ENCODE results near the gene LIMS3. TPM values are rescaled to one million over a fixed set of nuclear protein-coding genes. Genes with fewer than 3 reads are reported as not detected.
"Not testable (repeated sequence)": the region's sequence is repeated elsewhere in the genome, so short reads cannot be mapped to it uniquely, and the experiment has no call there.

The LIMS3 gene
- total RNA-seq, 1 experiment from 2014 or later: 0.26 TPM

DNA sequence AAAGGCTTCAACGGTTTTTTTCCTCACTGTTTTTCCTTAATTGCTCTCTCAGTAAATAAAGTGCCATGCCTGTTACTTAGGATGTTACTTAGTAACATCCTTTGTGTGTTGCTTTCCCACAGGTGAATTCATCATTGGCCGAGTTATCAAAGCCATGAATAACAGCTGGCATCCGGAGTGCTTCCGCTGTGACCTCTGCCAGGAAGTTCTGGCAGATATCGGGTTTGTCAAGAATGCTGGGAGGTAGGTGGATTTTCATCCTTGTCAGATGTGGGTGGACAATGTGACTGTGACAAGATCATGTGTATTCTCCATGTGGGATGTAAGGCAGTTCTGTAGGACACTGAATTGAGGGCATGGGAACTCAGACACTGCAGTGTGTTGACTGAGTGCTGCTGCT is 17.3 kb downstream of the LIMS3 start:
- not testable (repeated sequence) for H3K4me3 ChIP-seq, DNase-seq, H3K36me3 ChIP-seq, H3K9me3 ChIP-seq, H3K27me3 ChIP-seq

DNA sequence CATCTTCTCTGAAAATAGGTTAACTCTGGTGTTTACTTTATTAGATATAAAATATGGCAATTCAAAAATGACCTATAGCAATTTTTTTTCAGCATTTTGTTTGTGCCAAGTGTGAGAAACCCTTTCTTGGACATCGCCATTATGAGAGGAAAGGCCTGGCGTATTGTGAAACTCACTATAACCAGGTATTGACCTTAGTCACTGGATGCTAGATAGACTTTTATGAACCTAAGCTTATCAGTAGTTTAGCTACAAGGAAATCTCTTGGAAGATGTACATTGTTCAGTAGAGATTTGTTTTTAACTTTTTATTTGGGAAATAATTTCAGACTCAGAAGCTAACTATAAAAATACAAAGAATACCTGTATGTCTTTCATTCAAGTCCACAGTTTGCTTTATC is 21.7 kb downstream of the LIMS3 start:
- not testable (repeated sequence) for H3K4me3 ChIP-seq, H3K9me3 ChIP-seq, H3K36me3 ChIP-seq, H3K27me3 ChIP-seq, DNase-seq

DNA sequence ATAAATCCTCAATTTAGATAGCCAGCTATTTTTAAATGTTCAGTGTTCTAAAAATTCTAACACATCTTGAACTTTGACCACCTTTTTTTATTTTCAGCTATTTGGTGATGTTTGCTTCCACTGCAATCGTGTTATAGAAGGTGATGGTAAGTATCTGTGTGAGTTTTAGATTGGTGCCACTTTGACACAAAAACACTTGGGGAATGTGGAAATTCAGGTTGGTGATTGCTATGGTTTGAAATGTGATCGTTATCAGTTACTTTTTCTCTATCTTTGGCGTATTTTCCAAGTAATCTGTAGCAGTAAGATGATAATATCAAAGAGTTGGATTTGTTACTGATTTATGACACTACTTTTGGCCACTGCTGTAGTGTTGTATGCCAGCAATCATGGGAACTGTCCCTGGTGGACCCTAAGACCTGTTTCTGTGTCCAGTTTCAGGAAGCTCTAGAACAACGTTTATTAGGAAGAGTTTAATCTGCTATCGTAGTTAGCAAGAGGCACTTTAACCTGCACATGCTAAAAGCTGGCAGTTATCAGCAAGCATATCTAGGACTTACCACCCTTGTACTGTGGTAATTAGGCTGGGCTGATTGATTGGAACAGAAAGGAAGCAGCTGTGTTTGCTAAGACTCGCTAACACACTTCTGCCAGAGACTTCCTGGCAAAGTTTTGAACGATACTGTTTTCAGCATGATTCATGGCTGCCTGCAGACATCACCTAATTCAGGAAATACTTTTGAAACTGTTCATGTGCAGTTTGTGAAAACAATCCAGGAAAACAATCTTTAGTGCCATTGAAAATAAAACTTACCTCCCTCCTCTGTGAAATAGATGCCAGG is 23.3 kb downstream of the LIMS3 start:
- not testable (repeated sequence) for DNase-seq, H3K4me3 ChIP-seq, H3K36me3 ChIP-seq, H3K27me3 ChIP-seq, H3K9me3 ChIP-seq

DNA sequence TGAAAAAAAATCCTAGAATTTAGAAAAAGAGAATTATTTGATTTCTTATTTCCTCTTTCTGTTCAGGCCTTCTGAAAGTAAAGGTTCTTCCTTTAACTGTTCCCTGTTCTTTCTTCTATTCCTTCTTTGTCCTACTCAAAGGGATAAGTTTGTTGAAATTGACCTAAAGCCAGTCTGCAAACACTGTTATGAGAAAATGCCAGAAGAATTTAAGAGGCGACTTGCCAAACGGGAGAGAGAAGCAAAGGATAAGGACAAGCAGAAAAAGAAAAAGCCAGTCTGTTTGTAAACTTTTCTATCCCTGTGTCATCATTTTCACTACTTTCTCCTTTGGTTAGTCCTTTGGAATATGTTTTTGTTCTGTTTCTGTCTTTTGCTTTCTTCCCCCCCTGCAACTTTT is 26.0 kb downstream of the LIMS3 start:
- not testable (repeated sequence) for H3K27me3 ChIP-seq, H3K36me3 ChIP-seq, DNase-seq, H3K9me3 ChIP-seq, H3K4me3 ChIP-seq

DNA sequence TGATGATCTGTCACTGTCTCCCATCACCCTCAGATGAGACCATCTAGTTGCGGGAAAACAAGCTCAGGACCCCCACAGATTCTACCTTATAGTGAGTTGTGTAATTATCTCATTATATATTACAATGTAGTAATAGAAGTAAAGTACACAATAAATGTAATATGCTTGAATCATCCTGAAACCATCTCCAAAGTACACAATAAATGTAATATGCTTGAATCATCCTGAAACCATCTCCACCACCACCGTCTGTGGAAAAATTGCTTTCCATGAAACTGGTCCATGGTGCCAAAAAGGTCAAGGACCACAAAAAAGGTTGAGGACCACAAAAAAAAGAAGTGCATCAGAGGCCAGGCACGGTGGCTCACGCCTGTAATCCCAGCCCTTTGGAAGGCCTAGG is 29.3 kb downstream of the LIMS3 start:
- not testable (repeated sequence) for H3K27me3 ChIP-seq, H3K4me3 ChIP-seq, H3K36me3 ChIP-seq, DNase-seq, H3K9me3 ChIP-seq

DNA sequence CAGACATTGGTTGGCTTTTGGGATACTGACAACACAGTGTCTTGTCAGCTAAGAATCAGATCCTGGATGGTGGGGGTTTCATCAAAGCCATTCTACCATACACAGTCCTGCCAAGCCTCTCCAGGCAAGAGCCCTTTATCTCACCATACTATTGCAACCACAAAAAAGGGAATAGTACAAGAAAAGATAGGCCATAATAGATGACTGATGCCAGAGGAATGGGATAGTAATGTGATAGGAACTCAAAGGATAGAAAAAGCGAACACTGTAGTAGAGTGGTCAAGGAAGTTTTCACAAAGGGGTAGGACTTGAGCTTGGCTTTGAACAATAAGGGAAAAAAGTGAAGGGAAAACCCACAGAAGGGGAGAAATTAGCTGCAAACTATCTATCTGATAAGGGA is 30.7 kb downstream of the LIMS3 start:
- H3K27me3 ChIP-seq, DNase-seq, H3K9me3 ChIP-seq, H3K4me3 ChIP-seq, H3K36me3 ChIP-seq: not testable (repeated sequence)

DNA sequence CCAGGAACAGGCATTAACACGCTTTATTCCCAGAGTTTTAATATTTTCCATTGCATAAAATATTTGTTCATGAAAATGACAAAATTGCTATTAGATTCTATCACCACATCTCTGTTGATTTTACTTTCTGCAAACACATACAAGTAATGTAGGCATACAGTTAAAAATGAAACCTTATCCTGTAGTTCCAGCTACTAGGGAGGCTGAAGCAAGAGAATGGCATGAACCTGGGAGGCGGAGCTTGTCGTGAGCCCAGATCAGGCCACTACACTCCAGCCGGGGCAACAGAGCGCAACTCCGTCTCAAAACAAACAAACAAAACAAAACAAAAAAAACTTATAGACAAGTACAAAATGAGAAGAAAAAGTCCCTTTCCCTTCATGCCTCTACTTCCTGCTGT is 38.0 kb downstream of the LIMS3 start:
- not testable (repeated sequence) for DNase-seq, H3K36me3 ChIP-seq, H3K27me3 ChIP-seq, H3K9me3 ChIP-seq, H3K4me3 ChIP-seq

DNA sequence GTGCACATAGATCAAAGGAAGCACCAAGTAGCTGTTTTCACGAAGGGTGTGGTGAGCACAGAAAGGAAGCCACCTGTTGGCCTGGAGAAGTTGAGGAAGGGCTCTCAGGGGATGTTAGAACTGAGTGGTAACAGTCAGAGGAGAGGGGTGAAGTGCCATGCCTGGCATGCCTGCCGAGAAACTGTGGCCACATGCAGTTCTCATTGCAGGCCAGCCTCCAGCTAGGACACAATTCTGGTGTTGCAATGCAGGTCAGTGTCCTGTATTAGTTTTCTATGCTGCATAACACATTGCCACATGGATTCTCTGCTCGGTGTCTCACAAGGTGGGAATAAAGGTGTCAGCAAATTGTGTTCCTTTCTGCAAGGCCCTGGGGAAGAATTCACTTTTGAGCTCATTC is 46.9 kb downstream of the LIMS3 start:
- not testable (repeated sequence) for H3K9me3 ChIP-seq, H3K36me3 ChIP-seq, H3K4me3 ChIP-seq, H3K27me3 ChIP-seq, DNase-seq

DNA sequence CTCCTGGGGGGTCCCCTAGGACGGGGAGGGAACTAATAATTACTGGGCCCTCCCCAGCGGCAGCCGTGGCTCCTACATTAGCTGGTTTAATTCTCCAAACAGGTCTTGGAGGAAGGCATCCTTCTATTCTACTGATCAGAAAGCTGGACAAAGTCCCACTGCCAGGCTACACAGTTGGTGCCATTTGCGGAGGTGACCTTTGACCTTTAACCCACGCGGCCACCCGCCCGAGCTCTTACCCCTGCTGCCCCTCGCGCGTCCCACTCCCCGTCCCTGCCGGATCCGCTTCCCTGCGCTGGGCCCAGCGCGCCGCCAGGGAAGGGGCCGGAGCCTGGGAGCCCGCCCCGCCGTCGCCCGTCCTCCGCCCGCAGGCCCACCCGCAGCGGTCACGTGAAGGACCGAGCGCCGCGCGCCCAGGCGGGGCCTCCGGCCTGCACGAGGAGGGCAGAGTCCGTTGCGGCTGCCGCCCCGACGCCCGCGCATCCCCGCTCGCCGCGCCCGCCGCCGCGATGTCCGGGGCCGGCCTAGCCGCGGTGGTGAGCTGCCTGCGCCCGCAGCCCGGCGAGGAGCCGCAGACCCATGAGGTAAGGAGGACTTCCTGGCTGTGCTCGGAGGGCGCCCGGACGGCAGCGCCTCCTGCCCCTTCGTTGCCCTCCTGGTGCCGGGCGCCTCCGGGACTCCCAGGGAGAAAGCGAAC is 48.9 kb downstream of the LIMS3 start:
- not testable (repeated sequence) for H3K9me3 ChIP-seq, H3K4me3 ChIP-seq, DNase-seq, H3K27me3 ChIP-seq, H3K36me3 ChIP-seq

DNA sequence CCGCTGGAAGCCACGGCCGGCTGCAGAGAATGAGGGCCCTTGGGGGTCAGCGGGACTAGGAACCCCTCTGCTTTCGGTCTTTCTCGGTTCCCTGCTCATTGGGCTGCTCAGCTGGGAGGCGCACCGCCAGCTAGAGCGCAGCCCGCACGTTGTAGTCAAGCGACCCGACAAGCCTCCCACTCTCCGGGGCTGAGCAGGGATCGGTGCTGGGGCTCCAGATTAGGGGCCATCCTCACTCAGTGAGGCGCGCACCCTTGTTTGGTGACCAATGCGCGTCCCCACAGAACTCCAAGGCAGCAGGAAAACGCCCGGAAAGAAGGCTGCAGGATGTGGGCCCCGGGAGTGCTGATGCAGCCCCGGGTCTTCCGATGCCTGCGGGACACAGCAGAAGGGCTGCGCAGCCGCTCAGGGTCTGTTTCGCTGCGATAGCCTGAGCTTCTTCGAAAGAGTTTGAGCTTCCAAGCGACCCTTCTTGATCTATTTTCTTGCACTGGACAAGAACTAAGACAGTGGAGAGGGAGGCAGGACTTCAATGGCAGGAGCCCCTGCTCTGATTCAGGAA is 49.6 kb downstream of the LIMS3 start:
- not testable (repeated sequence) for H3K36me3 ChIP-seq, H3K27me3 ChIP-seq, H3K9me3 ChIP-seq, H3K4me3 ChIP-seq, DNase-seq

DNA sequence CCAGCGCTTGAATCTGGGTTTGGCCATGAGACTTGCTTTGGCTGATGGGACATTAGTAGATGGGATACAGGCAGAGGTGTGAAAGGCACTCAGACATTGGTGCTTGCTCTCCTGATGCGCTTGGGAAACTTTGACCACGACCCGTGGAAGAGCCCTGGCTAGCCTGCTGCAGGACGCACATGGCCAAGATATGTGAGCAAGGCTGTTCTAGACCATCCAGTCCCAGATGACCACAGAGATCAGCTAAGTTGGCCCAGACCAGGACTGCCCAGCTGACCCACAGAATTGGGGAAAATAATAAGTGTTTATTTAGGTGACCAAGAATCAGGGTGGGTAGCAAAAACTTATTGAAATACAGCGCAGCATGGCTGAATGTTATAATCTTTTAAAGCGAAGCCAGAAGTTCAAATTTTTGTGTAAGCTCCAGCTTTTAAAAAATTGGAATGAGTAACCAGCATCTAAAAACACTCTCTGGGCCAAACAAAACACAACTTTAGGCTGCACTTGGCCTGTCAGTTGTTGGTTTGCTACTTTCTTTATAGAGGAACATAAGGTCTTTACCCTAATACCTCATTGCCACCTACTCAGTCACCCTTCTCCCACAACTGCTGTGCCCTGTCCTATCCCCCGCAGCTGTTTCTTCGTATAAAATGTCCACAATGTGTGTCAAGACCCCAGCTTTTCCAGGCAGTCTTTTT is 51.8 kb downstream of the LIMS3 start:
- H3K9me3 ChIP-seq, H3K4me3 ChIP-seq, H3K36me3 ChIP-seq, DNase-seq, H3K27me3 ChIP-seq: not testable (repeated sequence)

DNA sequence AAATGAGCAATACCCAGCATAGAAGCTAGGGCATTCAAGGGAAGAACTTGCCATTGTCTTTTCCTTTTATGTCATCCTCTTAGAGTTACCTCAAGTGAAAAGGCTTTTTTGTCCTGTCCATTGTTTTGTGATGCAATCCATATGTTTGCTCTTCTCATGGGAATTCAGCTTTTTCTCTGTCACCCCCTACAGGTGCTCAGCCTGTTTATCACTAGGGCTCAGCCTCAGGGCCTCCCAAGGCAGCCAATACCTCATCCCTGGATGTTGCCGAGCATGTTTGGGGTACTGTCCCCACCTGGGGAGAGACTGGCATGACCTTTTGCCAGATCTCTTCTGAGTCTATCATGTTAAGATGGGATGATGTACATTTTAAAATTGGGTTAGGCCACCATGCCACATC is 65.5 kb downstream of the LIMS3 start:
- not testable (repeated sequence) for DNase-seq, H3K4me3 ChIP-seq, H3K36me3 ChIP-seq, H3K9me3 ChIP-seq, H3K27me3 ChIP-seq

DNA sequence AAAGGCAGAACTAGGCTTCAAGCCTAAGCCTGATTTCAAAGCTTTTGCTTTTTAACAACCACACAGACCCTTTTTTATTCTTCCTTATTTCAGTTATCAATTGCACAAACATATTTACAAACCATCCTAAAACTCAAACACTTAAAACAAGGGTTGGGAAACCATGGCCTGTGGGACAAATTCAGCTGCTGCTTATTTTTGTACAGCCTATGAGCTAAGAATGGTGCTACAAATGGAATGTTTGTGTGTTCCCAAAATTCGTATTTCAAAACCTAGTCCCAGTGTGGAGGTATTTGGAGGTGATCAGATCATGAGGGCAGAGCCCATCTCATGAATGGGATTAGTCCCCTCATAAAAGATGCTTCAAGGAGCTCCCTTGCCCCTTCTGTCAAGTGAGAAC is 67.0 kb downstream of the LIMS3 start:
- H3K36me3 ChIP-seq, H3K27me3 ChIP-seq, H3K9me3 ChIP-seq, DNase-seq, H3K4me3 ChIP-seq: not testable (repeated sequence)

DNA sequence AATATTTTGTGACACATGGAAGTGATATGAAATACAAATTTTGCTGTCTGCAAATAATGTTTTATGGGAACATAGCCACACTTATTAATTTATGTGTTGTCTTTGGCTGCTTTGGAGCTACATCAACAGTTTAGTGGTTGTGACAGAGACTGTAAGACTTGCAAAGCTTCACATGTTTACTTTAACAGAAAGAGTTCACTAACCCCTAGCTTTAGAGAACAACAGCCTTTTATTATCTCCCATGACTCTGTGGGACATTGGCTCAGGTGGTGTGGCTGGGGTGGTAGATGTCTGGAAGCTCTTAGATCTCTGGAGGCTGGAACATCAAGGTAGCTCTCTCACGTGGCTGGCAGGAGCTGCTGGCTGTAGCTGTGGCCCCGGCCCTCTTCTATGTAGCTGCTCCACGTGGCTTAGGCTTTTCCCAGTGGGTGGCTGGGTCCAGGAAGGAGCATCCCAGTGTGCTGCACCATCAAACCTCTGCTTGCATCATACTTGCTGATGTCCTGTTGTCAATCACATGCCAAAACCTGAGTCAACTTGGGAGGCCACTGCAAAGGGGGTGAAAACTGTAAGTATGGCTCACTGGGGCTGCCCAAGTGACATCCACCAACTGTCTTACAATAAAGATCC is 67.7 kb downstream of the LIMS3 start:
- not testable (repeated sequence) for H3K36me3 ChIP-seq, H3K4me3 ChIP-seq, H3K9me3 ChIP-seq, DNase-seq, H3K27me3 ChIP-seq

DNA sequence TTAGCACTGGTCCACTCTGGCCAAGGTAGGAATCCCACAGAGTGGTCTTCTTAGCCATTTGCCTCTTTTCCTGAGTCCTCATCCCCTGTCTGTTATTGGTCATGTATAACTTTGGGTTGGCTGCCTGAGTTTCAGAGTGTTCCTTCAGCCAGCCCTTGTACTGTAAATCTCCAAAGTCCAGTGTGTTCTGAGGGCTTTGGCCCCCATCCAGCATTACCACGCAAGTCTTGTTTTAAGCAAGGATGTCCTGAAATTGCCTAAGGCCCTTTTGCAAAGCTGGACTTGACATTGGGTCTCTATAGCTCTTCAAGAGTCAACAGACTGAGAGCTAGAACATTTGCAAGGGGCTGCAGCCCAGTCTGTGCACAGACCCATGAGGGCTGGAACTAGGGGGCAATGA is 68.4 kb downstream of the LIMS3 start:
- not testable (repeated sequence) for DNase-seq

DNA sequence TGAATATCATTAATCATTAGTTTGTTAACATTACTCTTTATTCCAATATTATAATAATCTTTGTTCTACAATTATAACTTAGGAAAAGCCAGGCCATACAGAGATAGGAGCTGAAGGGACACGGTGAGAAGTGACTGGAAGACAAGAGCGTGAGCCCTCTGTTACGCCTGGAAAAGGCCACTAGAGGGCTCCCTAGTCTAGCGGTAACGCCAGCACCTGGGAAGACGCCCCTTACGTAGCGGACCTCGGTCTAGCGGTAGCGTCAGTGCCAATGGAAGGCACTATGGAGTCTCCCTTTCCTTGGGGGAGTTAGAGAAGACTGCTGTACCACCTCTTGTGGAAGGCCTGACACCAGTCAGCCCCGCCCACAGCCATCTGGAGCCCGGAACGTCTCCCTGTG is 71.4 kb downstream of the LIMS3 start:
- not testable (repeated sequence) for H3K4me3 ChIP-seq, H3K36me3 ChIP-seq, DNase-seq, H3K9me3 ChIP-seq, H3K27me3 ChIP-seq

More for the DNA sequence above, 68.4 kb downstream of the LIMS3 start:
- H3K36me3 ChIP-seq, H3K4me3 ChIP-seq, H3K9me3 ChIP-seq, H3K27me3 ChIP-seq: not testable (repeated sequence)

DNA sequence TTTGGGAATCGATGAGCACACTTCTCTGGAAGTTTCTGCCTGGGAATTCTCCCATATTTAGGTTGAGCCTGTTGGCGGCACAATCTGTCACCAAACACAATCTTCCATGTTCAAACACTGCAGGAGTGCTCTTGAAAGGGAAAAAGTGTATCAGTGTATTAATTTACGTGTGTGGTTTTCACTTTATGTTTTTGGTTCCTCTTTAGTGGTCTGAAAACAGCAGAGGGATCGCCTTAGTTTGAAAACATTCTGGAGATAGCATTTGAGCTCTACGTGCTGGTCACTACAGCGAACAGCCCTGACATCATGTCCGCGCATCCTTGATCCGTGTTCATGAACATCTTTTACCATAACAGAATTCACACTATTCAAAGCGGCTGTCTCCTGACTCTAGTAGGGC is 73.2 kb downstream of the LIMS3 start:
- not testable (repeated sequence) for H3K36me3 ChIP-seq, H3K27me3 ChIP-seq, DNase-seq, H3K9me3 ChIP-seq, H3K4me3 ChIP-seq

All from MG63 (cell line).